Testis (tissue), 2 donors: ENCODE results near the gene XPA.

Source experiments
- CTCF ChIP-seq, 3 experiments: fragments of 450-650 bp in 2 of 3; fragments of 200-600 bp in 1 of 3; sonication (generic) in 1 of 3; IDR thresholded peaks; one replicate each; pipeline ENCODE4 v1.5.1; 2016 to 2019; ENCODE audit warnings: antibody characterized with exemption in 3 of 3, mild to moderate bottlenecking in 2 of 3, moderate library complexity in 1 of 3
- POLR2A ChIP-seq: fragments of 450-650 bp; IDR thresholded peaks from one replicate; pipeline ENCODE4 v1.6.1; 2017; ENCODE audit warnings: antibody characterized with exemption, mild to moderate bottlenecking, moderate library complexity

GRCh38 chr9:97640325-97640724 is 56.8 kb downstream of the XPA start:
- TF ChIP-seq POLR2A, result no peak
- no peak for TF ChIP-seq CTCF (IDR thresholded peaks at IDR 0.05)
